ENCODE results near the gene MYOCD.

DNA sequence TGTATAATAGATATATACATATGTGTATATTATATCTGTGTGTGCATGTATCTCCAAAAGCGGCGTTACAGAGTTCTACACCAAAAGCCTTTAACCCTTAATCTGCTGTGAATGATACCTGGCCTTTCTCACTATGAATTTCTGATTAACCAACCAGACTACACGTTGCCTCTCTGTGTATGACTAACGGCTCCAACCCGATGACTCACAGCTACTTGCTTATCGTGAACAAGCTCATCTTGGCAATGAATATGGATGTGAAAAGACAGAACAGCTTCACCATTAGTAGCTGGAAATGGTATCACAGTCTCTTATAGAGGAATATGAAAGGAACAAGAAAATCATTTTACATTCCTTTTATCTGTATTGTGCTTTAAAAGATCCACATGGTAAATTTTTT, 99.9 kb downstream of the MYOCD start:
- TF ChIP-seq, protein P1, sequence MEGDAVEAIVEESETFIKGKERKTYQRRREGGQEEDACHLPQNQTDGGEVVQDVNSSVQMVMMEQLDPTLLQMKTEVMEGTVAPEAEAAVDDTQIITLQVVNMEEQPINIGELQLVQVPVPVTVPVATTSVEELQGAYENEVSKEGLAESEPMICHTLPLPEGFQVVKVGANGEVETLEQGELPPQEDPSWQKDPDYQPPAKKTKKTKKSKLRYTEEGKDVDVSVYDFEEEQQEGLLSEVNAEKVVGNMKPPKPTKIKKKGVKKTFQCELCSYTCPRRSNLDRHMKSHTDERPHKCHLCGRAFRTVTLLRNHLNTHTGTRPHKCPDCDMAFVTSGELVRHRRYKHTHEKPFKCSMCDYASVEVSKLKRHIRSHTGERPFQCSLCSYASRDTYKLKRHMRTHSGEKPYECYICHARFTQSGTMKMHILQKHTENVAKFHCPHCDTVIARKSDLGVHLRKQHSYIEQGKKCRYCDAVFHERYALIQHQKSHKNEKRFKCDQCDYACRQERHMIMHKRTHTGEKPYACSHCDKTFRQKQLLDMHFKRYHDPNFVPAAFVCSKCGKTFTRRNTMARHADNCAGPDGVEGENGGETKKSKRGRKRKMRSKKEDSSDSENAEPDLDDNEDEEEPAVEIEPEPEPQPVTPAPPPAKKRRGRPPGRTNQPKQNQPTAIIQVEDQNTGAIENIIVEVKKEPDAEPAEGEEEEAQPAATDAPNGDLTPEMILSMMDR (optimal IDR thresholded peaks at IDR 0.05 in 1 of 3, IDR thresholded peaks at IDR 0.05 in 1 of 3, conservative IDR thresholded peaks at IDR 0.05 in 1 of 3; ENCODE audit: extremely low read depth in 1 of 3, insufficient read depth in 2 of 3, low read length in 3 of 3): no peak
- no peak for TF ChIP-seq EZH2 (IDR thresholded peaks at IDR 0.05; ENCODE audit: low read length)
